Upper lobe of left lung (tissue), 6 donors: Measurements from ENCODE around the gene SAFB. TPM values are rescaled to one million over a fixed set of nuclear protein-coding genes. Genes with fewer than 3 reads are reported as not detected.
"Not testable (repeated sequence)": the region's sequence is repeated elsewhere in the genome, so short reads cannot be mapped to it uniquely, and the experiment has no call there.

Experiments used
- ATAC-seq, 2 donors: fragments of 200-7000 bp; cut with Tn5 transposase; one replicate each; pipeline ENCODE4 v1.9.1; 2022; ENCODE audit warnings: mild to moderate bottlenecking in 2 of 2, moderate library complexity in 2 of 2; ENCODE audit not compliant: low FRiP score in 2 of 2
- DNase-seq, 2 donors: peaks; one replicate each; pipeline ENCODE4 v3.0.0-alpha.2; 2019 to 2020
- H3K27ac ChIP-seq, 4 donors: fragments of 200-600 bp; sonication (generic); one replicate each; pipeline ENCODE4 v1.5.1; 2016 to 2019
- H3K27me3 ChIP-seq, 4 donors: fragments of 200-600 bp; sonication (generic); one replicate each; pipeline ENCODE4 v1.5.1; 2017 to 2019
- H3K36me3 ChIP-seq, 4 donors: fragments of 200-600 bp; sonication (generic); one replicate each; pipeline ENCODE4 v1.5.1; 2016 to 2019
- H3K4me1 ChIP-seq, 4 donors: fragments of 200-600 bp; sonication (generic); one replicate each; pipeline ENCODE4 v1.5.1; 2018 to 2019
- H3K4me3 ChIP-seq, 4 donors: fragments of 200-600 bp; sonication (generic); one replicate each; pipeline ENCODE4 v1.5.1; 2017 to 2019; ENCODE audit warnings: mild to moderate bottlenecking in 2 of 4, moderate library complexity in 1 of 4
- H3K9me3 ChIP-seq, 4 donors: fragments of 200-600 bp; sonication (generic); one replicate each; pipeline ENCODE4 v1.5.1; 2018 to 2019
- CTCF ChIP-seq, 6 experiments: fragments of 450-650 bp in 4 of 6; fragments of 200-600 bp in 2 of 6; sonication (generic) in 2 of 6; IDR thresholded peaks; one replicate each; pipeline ENCODE4 v1.5.1; 2016 to 2019; ENCODE audit warnings: antibody characterized with exemption in 6 of 6
- EP300 ChIP-seq, 4 donors: sonication (generic); formaldehyde crosslinking; IDR thresholded peaks; one replicate each; pipeline ENCODE4 v1.5.1; 2017; ENCODE audit warnings: antibody characterized with exemption in 4 of 4, control low read depth in 2 of 4
- POLR2A ChIP-seq, 4 donors: fragments of 450-650 bp; IDR thresholded peaks; one replicate each; pipeline ENCODE4 v1.5.1; 2016 to 2017; ENCODE audit warnings: antibody characterized with exemption in 4 of 4, mild to moderate bottlenecking in 2 of 4
- POLR2AphosphoS5 ChIP-seq, 2 donors: sonication (generic); formaldehyde crosslinking; IDR thresholded peaks; one replicate each; pipeline ENCODE4 v1.5.1; 2017; ENCODE audit warnings: antibody characterized with exemption in 2 of 2
- WGBS, 2 donors: methylation state at CpG; one replicate each; pipeline ENCODE4 v1.1.5; 2017 to 2018; 5-methylcytosine and 5-hydroxymethylcytosine counted together
- total RNA-seq, 6 donors: library from RNA; depleted of rRNA in 4 of 6; stranded (reverse); fragments of >200 nt in 4 of 6; gene quantifications; one replicate each; pipeline versions ENCODE4 v1.1.0 to v1.2.1, GENCODE V29; 2016 to 2021
- donor health status: DM: no; HTN: no; CAD: no; lungs with moderate emphysema.
- donor health status: DM: no; HTN: yes; CAD: no; lungs with severe emphysema.

SAFB gene
- total RNA-seq, 6 donors from 2014 or later: 66.4 to 524 (median 113) TPM

- no peaks in the 10 kb centered on the region for H3K9me3 ChIP-seq
- no peaks in the 10 kb centered on the region for H3K4me1 ChIP-seq
- H3K27me3 ChIP-seq: no peaks in the 10 kb centered on the region
- H3K36me3 ChIP-seq: peaks cover 70 to 92% (median 88%) of the 10 kb centered on the region in 4 donors
- no peak for ATAC-seq
- H3K4me3 ChIP-seq: no peak overlapping the region
- H3K27ac ChIP-seq: no peak overlapping the region
- TF ChIP-seq POLR2AphosphoS5 (IDR thresholded peaks at IDR 0.05) (no peak), CTCF (IDR thresholded peaks at IDR 0.05) (no peak), POLR2A (IDR thresholded peaks at IDR 0.05) (no peak), EP300 (IDR thresholded peaks at IDR 0.05) (no peak)
- DNase-seq: no peak
- 91 to 97% methylated on average over 16 of the region's 16 CpGs for WGBS, 2 donors
Observed at GRCh38 chr19:5607318-5608275, 15.3 kb upstream of the SAFB start.

GRCh38 chr19:5608291-5608690 is 14.6 kb upstream of the SAFB start:
- no peaks in the 10 kb centered on the region for H3K4me1 ChIP-seq
- H3K36me3 ChIP-seq: peaks cover 72 to 92% (median 89%) of the 10 kb centered on the region in 4 donors
- 95 to 96% methylated on average over 10 of the region's 10 CpGs for WGBS, 2 donors
- no peaks in the 10 kb centered on the region for H3K9me3 ChIP-seq
- TF ChIP-seq POLR2AphosphoS5 (IDR thresholded peaks at IDR 0.05) (no peak), POLR2A (IDR thresholded peaks at IDR 0.05) (no peak), EP300 (IDR thresholded peaks at IDR 0.05) (no peak), CTCF (IDR thresholded peaks at IDR 0.05) (no peak)
- H3K27me3 ChIP-seq: no peaks in the 10 kb centered on the region
- no peak overlapping the region for H3K4me3 ChIP-seq
- no peak overlapping the region for H3K27ac ChIP-seq
- ATAC-seq: no peak
- DNase-seq: no peak

- WGBS, 2 donors: 97 to 99% methylated on average over 6 to 9 of the region's 9 CpGs
- H3K4me3 ChIP-seq, DNase-seq, ATAC-seq, H3K27ac ChIP-seq, H3K4me1 ChIP-seq, H3K9me3 ChIP-seq, H3K27me3 ChIP-seq: not testable (repeated sequence)
- H3K36me3 ChIP-seq: peaks cover 72 to 92% (median 89%) of the 10 kb centered on the region in 4 donors
Observed at GRCh38 chr19:5608766-5609165, 14.1 kb upstream of the SAFB start.

GRCh38 chr19:5609881-5610448 is 12.9 kb upstream of the SAFB start:
- no peak overlapping the region for H3K27ac ChIP-seq
- no peak overlapping the region for H3K4me3 ChIP-seq
- peaks cover 73 to 92% (median 89%) of the 10 kb centered on the region in 4 donors for H3K36me3 ChIP-seq
- no peaks in the 10 kb centered on the region for H3K9me3 ChIP-seq
- no peaks in the 10 kb centered on the region for H3K4me1 ChIP-seq
- ATAC-seq (no peak), DNase-seq (no peak)
- H3K27me3 ChIP-seq: no peaks in the 10 kb centered on the region
- TF ChIP-seq POLR2AphosphoS5 (IDR thresholded peaks at IDR 0.05) (no peak), CTCF (IDR thresholded peaks at IDR 0.05) (no peak), EP300 (IDR thresholded peaks at IDR 0.05) (no peak)
- 87 to 95% methylated on average over 12 to 16 of the region's 16 CpGs for WGBS, 2 donors
